CD4-positive, alpha-beta T cell treated with Interleukin-2 at 100 ng/mL for 4 hours (primary cell): ENCODE measurements around the gene HOXC10.

Source experiments
- DNase-seq: peaks from one replicate; pipeline ENCODE4 v3.0.0-alpha.2; 2020; ENCODE audit warnings: low spot score

The HOXC10 gene

DNA sequence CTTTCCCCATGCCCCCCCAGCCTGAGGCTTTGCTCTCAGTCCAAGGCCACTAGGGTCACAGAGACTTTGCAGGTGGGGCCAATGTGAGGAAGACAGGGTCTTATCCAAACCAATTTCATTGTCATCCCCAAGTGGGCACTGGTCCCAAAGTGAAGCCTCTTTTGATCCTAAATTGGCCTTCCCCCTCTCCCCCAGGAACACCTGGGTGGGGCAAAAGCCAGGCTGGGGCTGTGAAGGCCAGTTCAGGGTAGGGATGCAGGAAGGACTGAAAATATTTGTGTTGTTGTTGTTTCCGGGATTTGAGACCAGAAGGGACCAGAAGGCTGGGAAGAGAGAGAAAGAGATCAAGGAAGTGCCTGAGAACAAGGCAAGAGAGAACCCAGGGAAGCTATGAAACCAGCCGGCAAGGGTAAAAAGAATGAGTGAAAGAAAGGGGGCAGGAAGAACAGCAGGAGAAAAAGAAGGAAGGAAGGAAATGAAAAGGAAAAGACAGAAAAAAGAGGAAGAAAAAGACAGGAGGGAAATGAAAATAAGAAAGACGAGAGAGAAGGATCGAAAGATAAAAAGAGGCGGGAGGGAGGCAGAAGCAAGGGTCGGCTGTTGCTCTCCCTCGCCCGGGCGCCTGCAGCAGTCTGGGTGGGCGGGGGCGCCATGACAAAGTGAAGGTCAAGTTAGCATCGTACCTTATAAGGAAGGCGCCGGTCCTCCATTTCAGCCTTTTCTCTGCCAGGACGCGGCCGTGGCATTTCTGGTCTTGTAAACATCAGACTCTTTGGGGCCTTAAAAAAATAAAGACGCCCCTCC, 19.5 kb upstream of the HOXC10 start:
- no peak for DNase-seq

DNA sequence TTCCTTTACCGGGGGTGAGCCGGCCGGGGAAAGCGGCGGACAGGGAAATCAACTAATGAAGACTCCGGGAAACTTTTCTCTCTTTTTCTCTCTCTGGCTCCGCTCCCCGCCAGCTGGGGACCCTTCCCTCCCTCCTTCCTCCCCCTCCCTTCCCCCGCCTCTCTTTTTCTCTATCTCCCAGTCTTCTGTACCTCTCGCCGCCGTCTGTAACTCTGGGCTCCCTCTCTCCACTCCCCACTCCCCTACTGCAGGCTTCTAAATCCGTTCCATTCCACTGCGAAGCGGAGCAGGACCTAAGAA, 18.9 kb upstream of the HOXC10 start:
- DNase-seq, result no peak

DNA sequence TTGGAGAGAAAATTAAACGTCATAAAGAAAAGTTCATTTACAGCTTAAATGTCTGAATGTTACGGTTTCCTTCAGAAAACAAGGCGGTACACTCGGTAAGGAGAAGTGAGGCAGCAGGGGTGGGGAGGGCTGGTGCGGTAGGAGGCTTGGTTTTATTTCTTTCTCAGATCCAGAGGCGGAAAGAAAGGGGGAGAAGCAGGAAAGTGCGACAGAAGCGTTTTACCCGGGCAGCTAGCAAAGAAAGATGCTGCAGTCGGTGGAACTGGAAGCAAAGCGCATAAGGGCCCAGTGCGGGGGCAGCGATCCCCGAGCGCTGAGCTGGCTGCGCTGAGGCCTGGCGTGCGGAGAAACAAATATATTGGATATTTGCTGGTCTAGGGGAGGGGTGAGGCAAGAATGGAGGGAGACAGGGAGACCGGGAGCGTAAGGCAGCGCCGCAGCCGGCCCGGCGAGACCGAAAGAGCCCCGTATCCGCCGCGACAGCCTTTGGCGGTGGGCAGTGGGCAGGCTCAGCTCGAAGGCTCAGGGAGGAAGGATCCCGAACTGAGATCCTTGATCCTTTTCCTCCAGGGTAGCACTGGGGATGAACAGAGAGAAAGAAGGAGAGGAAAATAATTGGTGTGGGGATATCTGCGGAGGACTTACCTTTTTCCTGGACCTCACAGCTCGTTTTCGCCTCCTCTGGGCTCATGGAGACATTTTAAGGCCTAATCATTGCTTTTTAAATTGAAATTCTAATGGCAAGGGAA, 18.4 kb upstream of the HOXC10 start:
- no peak for DNase-seq

DNA sequence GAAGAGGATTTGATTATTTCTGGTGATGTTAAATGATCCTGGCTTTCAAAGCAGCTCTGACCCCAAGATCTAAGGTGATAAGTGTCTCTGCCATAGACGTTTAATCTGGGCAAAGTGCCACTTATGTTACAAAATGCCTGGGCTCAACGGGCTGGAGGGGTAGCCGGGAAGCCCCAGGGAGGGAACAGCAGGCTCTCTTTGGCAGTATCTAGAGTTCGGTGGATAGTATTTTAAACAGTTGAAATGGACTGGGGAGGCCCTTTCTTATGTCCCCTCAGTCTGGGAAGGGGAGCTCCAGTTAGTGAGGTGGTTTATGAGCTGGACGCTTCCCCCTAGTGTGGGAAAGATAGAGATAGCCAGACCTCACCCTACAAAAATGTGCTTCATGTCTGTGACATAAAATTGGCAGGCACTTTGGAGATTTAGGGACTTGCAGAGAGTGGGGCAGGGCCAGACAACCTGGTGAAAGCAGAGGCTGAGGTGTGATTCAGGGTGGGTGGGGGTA, 17.5 kb upstream of the HOXC10 start:
- no peak for DNase-seq

DNA sequence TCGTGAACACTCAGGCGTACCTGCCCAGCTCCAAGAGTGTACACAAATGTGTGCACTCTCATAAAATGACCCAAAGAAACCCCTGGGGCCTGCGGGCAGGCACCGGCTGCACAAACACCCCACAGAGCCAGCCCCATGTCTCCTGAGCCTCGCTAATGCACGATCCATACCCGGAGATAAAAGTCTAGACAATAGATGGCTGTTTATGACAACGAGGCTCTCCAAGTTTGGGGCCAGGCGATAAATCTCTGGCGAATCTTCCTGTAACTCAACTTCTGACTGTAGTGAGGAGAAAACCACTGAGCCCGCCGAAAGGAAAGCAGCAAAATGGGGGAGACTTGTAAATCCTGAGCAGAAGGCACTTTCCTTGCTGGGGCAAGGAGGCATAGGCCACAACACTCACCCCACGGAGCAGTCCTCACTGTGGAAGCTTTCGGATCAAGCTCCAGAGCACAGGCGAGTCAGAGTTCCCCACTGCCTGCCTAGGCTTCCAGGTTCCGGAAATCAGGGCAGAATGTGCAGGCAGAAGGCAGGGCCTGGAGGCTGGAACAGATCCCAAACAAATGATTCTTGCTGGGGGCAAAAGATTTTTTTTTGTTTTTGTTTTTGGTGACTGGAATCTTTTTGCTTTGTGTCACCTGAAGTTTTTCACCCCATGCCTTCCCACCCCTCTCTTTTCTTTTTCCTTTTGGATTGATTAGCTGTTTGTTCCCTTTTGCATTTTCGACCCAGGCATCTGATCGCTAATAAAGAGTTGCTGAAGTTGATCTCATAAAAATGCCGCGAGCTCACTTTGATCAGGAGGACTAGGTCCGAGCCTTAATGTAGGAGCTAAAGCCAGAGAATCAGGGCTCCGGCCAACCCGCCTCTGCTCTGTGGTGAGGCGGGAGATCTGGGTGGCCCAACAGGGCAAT, 16.5 kb upstream of the HOXC10 start:
- no peak for DNase-seq

DNA sequence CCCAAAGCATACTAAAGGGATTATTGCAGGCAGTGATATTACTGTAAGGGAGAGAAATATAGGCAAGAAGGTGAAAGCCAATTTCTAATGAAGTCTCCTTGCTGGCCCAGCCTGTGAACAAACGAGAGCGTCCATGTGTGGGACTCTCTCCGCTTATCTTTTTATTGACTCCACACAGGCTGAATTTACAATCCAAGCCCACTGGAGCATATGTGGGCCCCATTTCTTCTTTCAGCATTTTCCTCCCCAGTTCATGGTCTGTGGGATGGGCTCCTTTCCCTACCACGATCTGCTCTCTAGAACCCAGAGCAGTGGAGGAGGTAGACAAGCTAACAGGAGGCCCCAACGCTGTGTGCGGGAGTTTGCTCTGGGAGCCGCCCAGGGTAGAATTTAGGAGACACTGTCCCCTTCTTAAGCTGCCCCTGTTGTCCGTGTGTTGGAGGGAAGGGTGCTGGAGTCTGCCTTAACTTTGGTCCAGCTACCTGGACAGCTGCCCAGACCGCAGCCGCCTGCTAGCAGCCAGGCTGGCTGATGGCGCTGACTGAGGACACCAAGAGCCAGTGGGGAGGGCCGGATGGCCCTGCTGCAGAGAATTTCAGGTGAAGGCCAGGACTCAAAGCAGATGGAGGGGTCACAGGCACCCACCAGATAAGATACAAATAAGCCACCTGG, 15.2 kb upstream of the HOXC10 start:
- DNase-seq, result no peak

DNA sequence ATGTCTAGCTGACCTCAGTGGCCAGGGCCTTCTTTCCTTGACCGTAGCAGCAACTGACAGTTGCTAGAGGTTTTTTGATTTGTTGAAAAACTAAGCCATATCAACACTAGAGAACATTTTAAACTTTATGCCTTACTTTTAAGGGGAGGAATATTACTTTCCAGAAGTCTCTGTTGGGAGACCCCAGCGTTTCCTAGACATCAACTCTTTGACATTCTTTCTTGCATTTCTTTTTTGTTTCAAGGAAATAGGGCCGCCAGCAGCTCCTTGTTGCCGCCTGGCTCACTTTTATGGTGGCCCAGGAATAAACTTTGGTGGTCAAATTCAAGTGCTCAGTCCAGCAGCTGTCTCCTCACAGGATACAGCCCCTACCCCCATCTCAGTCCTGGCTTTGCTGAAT, 14.5 kb upstream of the HOXC10 start:
- no peak for DNase-seq

DNA sequence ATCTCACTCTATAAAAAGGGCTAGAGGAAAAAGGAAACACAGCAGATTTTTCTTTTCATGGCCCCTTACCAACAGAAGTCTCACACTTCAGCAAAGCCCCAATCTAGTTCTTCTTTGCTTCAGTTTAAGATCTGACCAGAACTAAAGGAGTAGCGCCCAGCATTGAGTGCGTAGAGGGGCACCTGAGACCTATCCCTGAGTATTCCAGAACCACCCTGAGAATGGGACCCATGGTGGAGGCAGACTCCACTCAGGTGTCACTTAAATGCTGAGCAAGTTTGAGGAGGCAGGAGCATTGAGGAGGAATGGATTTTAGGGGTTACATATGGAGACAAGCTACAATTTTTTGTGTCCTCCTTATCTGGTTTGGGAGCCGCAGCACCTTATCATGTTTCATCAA, 13.8 kb upstream of the HOXC10 start:
- no peak for DNase-seq

DNA sequence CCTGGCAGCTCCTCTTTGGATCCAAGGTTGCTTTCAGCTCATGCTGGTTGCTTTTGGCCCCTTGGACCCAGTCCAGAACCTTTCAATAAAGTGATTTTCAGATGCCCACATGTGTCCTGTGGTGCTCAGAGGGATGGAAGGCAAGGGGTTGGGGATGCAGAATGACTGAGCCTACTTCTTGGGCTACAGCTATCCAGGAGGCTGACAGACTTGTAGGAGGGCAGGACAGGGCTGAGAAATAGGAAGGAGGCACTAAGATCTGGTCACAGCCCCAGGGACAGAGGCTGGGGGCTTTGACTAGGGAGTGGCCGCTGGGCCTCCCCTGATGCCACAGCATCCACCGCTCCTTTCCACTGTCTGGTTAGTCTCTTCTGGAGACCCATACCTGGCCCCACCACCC, 13.3 kb upstream of the HOXC10 start:
- no peak for DNase-seq

DNA sequence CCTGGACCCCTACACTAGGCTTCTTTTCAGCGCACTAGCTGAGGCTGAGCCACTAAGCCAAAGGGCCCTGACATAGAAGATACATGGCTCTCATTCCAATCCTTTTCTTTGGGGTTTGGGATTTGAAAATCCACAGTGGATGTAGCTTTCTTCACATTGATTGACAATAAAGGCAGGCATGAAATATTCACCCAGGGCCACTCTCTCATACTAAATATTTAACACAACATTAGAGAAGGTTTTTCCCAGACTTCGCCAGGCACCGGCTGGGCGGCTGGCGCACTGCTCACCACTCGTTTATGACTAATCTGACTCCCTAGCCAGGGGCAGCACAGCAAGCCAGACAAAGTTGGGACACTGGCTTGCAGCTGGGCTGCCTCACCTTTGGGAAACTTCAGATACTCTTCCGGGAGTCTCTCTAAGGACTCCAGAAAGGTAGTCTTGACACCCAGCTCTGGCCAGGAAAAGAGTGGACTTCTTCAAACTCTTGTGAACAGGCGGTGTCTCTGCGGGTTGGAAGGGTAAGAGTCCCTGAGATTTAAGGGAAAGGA, 12.7 kb upstream of the HOXC10 start:
- no peak for DNase-seq

DNA sequence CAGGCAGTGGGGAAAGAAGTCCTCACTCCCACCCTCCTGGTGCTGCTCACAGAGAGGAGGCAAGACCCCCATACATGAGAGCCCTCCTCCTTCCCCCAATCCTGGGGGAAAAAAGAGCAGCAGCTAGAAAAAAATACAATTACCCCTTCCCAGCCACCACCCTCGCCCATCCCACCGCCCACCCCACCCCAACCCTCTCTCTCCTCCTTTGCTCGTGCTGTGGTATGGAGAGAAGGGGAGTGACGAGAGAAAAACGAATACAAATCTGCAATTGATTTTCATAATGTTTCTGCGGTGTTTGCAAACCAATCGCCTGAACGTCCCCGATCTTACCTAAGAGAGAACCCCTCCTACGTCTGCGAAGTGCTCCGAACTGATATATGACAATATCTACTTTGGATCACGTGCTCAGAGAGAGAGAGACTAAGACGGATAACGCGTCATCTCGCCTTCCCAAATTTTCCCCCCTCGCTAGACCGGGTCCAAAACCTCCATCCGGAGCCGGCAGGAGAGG, 12.2 kb upstream of the HOXC10 start, which contains the start of gene HOXC11:
TSS of gene HOXC11 (plus strand) at position 405 of the 514 bp plus-strand sequence. CDS start 116 bp downstream, outside the sequence.
- DNase-seq, result no peak

DNA sequence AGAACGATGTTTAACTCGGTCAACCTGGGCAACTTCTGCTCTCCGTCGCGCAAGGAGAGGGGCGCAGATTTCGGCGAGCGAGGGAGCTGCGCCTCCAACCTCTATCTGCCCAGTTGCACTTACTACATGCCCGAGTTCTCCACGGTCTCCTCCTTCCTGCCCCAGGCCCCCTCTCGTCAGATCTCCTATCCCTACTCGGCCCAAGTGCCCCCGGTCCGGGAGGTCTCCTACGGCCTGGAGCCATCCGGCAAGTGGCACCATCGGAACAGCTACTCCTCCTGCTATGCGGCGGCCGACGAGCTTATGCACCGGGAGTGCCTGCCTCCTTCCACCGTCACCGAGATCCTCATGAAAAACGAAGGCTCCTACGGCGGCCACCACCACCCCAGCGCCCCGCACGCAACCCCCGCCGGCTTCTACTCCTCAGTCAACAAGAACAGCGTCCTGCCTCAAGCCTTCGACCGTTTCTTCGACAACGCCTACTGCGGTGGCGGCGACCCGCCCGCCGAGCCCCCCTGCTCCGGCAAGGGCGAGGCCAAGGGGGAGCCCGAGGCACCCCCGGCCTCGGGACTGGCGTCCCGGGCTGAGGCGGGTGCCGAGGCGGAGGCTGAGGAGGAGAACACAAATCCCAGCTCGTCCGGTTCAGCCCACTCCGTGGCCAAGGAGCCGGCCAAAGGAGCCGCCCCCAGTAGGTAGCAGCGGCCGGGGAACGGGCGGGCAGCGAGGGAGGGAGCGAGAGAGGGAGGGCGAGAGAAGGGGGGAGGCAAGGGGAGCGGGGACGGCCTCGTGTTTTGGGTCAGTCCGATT, 11.5 kb upstream of the HOXC10 start:
- no peak for DNase-seq

DNA sequence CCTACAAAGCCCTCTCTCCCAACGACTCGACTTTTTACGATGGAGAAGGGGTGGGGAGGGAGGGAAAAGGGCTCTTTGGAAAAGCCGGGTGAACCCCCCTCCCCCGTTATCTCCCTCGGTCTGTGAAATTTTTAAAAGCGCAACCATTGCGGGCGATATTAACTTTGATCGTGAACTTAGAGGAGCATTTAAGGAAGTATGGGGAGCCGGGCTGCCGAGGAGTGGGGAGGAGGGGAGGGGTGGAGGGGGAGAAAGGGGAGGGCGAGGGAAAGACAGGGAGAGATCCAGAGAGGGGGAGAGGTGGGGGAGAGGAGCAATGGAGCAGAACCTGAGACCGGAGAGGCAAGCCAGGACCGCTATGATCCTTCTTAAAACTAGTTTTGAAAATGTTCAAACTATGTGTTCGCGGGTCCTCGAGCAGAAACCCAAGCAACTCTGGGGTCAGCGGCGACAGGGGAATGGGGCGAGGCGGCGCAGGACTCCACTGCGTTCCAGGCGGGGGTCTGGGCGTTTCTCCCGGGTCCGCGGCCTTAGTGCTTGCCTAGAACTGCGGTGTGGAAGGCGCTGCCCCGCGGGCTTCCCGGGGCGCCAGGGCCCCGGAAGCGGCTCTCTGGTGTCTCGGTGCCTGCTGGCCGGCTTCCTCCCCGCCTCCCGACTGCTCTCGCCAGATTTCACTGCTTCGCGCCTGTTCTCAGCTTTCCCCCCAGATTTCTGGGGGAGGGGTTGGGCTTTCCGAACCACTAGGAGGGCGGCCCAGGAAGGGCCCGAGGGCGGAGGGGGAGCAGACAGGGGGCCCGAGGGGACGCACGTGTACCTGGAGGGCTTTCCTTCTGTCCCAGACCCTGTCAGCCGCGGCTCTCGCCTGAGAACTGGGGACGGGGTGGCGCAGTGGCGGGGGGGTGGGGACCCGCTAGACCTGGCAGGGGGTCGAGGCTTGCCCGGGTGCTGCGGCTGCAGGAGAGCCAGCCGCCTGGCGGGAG, 10.6 kb upstream of the HOXC10 start, which contains the start of gene HOTAIR:
TSS of gene HOTAIR (minus strand) at position 871 of the 980 bp plus-strand sequence.
- no peak for DNase-seq

DNA sequence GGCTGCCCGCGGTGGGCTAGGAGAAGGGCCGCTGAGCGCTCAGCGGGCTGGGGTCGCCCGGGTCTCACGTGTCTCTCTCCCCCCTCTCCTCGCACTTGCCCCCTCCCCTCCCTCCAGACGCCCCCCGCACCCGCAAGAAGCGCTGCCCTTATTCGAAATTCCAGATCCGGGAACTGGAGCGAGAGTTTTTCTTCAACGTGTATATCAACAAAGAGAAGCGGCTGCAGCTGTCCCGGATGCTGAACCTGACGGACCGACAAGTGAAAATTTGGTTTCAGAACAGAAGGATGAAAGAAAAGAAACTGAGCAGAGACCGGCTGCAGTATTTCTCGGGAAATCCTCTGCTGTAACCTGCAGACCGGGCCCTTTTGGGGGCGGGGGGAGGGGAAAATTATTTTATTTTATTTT, 9.9 kb upstream of the HOXC10 start:
- no peak for DNase-seq

DNA sequence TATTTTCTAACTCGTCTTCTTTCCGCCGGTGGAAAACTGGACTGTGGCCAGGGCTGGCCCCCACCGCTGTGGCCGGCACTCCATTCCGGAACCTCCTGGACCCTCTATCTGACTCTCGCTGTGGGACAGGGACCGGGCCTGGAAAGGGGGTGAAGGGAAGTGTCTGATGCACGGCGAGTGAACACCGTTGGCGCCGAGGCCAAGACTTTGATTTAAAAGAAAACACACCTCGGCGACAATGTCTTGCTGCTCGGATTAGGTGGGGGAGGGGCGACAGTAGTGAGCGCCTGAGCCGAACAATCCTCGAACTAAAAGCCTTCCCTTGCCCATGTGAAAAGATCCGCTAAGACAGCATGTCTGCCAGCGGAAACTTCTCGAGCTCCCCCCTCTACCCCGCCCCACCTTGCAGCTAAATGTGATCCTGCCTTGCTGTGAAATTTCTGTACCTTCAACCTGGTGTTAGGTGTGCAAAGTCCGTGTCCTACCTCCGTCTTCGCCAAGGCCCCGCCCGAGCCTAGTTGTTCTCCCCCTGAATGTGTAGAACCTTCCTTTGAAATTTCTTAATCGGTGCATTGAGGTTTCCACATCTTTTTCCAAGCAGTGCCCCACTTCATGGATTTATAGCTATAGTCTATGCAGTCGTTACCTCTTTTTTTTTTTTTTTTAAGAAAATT, 9.3 kb upstream of the HOXC10 start:
- no peak for DNase-seq

DNA sequence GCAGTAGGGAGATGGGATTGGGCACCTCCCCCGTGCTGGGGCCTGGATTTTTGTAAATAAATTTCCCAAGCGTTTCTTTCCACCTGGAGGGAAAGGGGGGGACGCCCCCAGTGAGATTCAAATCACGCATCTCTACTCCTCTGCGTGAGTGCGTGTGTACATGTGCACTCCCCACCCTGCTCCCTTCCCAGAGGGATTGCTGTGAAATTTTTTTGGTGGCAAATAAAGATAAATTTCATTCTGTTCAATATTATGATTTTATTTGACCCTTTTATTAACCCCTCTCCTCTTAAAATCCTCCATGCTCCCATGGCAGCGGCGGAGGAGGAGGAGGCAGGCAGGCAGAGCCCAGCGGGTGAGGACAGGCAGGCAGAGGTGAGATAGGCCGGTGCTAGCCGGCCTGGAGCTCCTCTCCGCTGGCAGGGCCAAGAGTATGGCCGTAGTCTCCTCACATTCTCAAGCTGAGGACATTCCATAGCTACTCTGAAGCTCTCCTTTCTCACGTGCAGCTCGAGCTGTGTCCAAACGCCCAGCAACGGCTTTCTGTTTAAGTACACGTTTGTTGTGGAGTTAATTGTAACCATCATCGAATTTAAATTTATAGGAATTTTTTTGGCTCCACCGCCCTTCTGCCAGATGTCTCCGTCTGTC, 8.6 kb upstream of the HOXC10 start:
- DNase-seq, result no peak

DNA sequence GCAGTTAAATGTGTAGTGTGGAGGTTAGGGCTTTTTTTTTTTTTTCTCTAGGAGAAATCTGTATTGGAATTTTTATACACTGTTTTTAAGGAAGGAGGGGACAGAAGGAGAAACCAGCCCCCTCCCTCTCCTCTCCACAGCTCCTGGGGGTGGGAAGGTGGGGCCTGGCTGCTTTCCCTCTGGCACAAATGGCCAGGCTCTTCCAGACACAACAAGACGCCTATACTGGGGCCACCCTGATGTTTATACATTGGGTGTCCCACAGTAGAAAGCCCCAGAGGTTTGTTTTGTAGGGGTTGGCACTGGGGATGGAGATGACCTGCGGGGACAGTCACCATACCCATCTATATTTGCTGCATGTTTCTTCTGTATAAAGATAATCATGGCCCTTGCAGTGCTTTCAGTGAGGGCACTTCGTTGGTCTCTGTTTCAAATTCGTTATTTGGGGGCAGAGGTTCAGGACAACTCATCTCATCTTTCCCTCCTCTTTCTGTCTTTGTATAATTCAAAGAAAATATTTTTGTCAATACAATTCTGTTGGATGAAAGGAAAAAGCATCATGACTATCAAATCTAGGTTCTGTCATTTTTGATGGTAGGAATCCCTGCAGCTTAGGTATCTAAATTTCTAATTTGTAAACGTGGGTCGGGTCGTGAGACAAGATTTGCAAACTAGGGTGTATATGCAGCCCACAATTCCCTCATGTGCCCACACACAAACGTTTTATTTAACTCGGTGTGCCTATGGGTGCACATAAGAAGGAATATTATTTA, 7.9 kb upstream of the HOXC10 start:
- no peak for DNase-seq
